GM19025 (cell line): ENCODE data around the gene CYTH3.

Experiments used
- ATAC-seq: cut with Tn5 transposase; IDR thresholded peaks from one replicate; pipeline ENCODE4 v1.9.1; 2021; ENCODE audit warnings: mild to moderate bottlenecking, low read depth, moderate library complexity; ENCODE audit not compliant: unreplicated experiment

Gene CYTH3

GRCh38 chr7:6117533-6117932 lies 154.9 kb downstream of the CYTH3 start:
- ATAC-seq, result no peak

GRCh38 chr7:6116211-6116610 lies 156.2 kb downstream of the CYTH3 start:
- ATAC-seq, result no peak
